Measurements from ENCODE around the gene KRT76. TPM values are rescaled to one million over a fixed set of nuclear protein-coding genes. Genes with fewer than 3 reads are reported as not detected.
"Not testable (repeated sequence)": the region's sequence is repeated elsewhere in the genome, so short reads cannot be mapped to it uniquely, and the experiment has no call there.

The KRT76 gene
- total RNA-seq, 1 experiment from 2014 or later, result not detected

GRCh38 chr12:52761802-52762201 lies 15.3 kb downstream of the KRT76 start:
- Histone ChIP-seq H3K27ac (ENCODE audit: insufficient read length, low read depth, low read length) (no peak overlapping the region), H3K9ac (ENCODE audit: extremely low read depth, insufficient read length, low read length) (no peak overlapping the region), H2AK5ac (ENCODE audit: insufficient read length, low read length) (no peak overlapping the region), H4K8ac (replicated peaks; ENCODE audit: insufficient read length, low read depth, low read length) (no peak overlapping the region), H3K18ac (ENCODE audit: insufficient read length, low read depth, low read length) (no peak overlapping the region), H2BK15ac (ENCODE audit: low read depth, low read length) (no peak overlapping the region), H3K9me3 (ENCODE audit: control insufficient read depth, low read depth, low read length) (no peaks in the 10 kb centered on the region), H3K79me1 (ENCODE audit: insufficient read depth, low read depth, low read length, poor library complexity, severe bottlenecking) (no peaks in the 10 kb centered on the region), H4K5ac (ENCODE audit: insufficient read length, low read depth, low read length) (no peak overlapping the region), H3K4me2 (ENCODE audit: insufficient read depth, insufficient read length, low read length) (no peak overlapping the region), H4K20me1 (ENCODE audit: control insufficient read depth, insufficient read depth, insufficient read length) (no peaks in the 10 kb centered on the region), H3K14ac (ENCODE audit: insufficient read depth, low read length) (no peak overlapping the region), H2BK20ac (ENCODE audit: low read depth, low read length, poor library complexity, severe bottlenecking) (no peak overlapping the region), H3K4ac (ENCODE audit: low read depth, low read length) (no peak overlapping the region), H3K4me1 (ENCODE audit: insufficient read depth, low read length) (no peaks in the 10 kb centered on the region), H3K27me3 (ENCODE audit: insufficient read depth, low read length) (no peaks in the 10 kb centered on the region), H2BK120ac (ENCODE audit: low read depth, low read length, poor library complexity, severe bottlenecking) (no peak overlapping the region), H4K91ac (ENCODE audit: insufficient read length, low read depth, low read length) (no peak overlapping the region), H3K23me2 (ENCODE audit: insufficient read length, low read depth, low read length, poor library complexity, severe bottlenecking) (no peaks in the 10 kb centered on the region), H3K56ac (ENCODE audit: insufficient read length, low read depth, low read length) (no peak overlapping the region), H2BK12ac (ENCODE audit: insufficient read length, low read depth, low read length) (no peak overlapping the region), H3K23ac (ENCODE audit: insufficient read length, low read depth, low read length) (no peak overlapping the region), H2BK5ac (ENCODE audit: insufficient read length, low read length) (no peak overlapping the region), H2AFZ (ENCODE audit: low read length) (no peak overlapping the region), H3T11ph (ENCODE audit: low read length) (no peak overlapping the region), H3K79me2 (ENCODE audit: insufficient read depth, low read length) (no peaks in the 10 kb centered on the region)
- no CpG with 5 or more reads among the region's 2 CpGs for WGBS (ENCODE audit: extremely low coverage, insufficient read length, low lambda C conversion rate)
- Mint-ChIP-seq H3K4me1 (no peaks in the 10 kb centered on the region), H3K27ac (no peak overlapping the region), H3K27me3 (ENCODE audit: low read depth) (peaks cover 15% of the 10 kb centered on the region), H3K9me3 (peaks cover 17 to 32% of the 10 kb centered on the region in 2 experiments), H3K36me3 (ENCODE audit: insufficient read depth in 1 of 3, low read depth in 3 of 3) (peaks cover 0 to 3% (median 0%) of the 10 kb centered on the region in 3 experiments; a peak in 1 of 7 replicates), H3K4me3 (no peak overlapping the region)
- DNase-seq, result no peak
- no peak for TF ChIP-seq CTCF (conservative IDR thresholded peaks at IDR 0.05)

- Mint-ChIP-seq H3K27me3 (ENCODE audit: low read depth) (peaks cover 14% of the 10 kb centered on the region), H3K9me3 (peaks cover 17 to 32% of the 10 kb centered on the region in 2 experiments)
- H3K79me1 ChIP-seq (ENCODE audit: insufficient read depth, low read depth, low read length, poor library complexity, severe bottlenecking); H2AFZ ChIP-seq (ENCODE audit: low read length); H3K36me3 Mint-ChIP-seq (ENCODE audit: insufficient read depth in 1 of 3, low read depth in 3 of 3); H3T11ph ChIP-seq (ENCODE audit: low read length); H3K27me3 ChIP-seq (ENCODE audit: insufficient read depth, low read length); H3K4ac ChIP-seq (ENCODE audit: low read depth, low read length); H4K5ac ChIP-seq (ENCODE audit: insufficient read length, low read depth, low read length); H3K79me2 ChIP-seq (ENCODE audit: insufficient read depth, low read length); H2BK15ac ChIP-seq (ENCODE audit: low read depth, low read length); H4K20me1 ChIP-seq (ENCODE audit: control insufficient read depth, insufficient read depth, insufficient read length); H3K4me3 Mint-ChIP-seq; DNase-seq; H3K18ac ChIP-seq (ENCODE audit: insufficient read length, low read depth, low read length); H4K8ac ChIP-seq (replicated peaks; ENCODE audit: insufficient read length, low read depth, low read length); H2BK120ac ChIP-seq (ENCODE audit: low read depth, low read length, poor library complexity, severe bottlenecking); H3K56ac ChIP-seq (ENCODE audit: insufficient read length, low read depth, low read length); H3K27ac Mint-ChIP-seq; H2BK12ac ChIP-seq (ENCODE audit: insufficient read length, low read depth, low read length); H4K91ac ChIP-seq (ENCODE audit: insufficient read length, low read depth, low read length); H3K9me3 ChIP-seq (ENCODE audit: control insufficient read depth, low read depth, low read length); H2BK20ac ChIP-seq (ENCODE audit: low read depth, low read length, poor library complexity, severe bottlenecking); H3K14ac ChIP-seq (ENCODE audit: insufficient read depth, low read length); H3K27ac ChIP-seq (ENCODE audit: insufficient read length, low read depth, low read length); H3K23ac ChIP-seq (ENCODE audit: insufficient read length, low read depth, low read length); H2BK5ac ChIP-seq (ENCODE audit: insufficient read length, low read length); H3K9ac ChIP-seq (ENCODE audit: extremely low read depth, insufficient read length, low read length); H3K4me1 Mint-ChIP-seq; H3K4me1 ChIP-seq (ENCODE audit: insufficient read depth, low read length); H2AK5ac ChIP-seq (ENCODE audit: insufficient read length, low read length); H3K4me2 ChIP-seq (ENCODE audit: insufficient read depth, insufficient read length, low read length); H3K23me2 ChIP-seq (ENCODE audit: insufficient read length, low read depth, low read length, poor library complexity, severe bottlenecking): not testable (repeated sequence)
- no CpG with 5 or more reads among the region's 8 CpGs for WGBS (ENCODE audit: extremely low coverage, insufficient read length, low lambda C conversion rate)
Observed at GRCh38 chr12:52761218-52761617, 15.9 kb downstream of the KRT76 start.

All from H9 (cell line).